Measurements from ENCODE around the gene WDR53.

DNA sequence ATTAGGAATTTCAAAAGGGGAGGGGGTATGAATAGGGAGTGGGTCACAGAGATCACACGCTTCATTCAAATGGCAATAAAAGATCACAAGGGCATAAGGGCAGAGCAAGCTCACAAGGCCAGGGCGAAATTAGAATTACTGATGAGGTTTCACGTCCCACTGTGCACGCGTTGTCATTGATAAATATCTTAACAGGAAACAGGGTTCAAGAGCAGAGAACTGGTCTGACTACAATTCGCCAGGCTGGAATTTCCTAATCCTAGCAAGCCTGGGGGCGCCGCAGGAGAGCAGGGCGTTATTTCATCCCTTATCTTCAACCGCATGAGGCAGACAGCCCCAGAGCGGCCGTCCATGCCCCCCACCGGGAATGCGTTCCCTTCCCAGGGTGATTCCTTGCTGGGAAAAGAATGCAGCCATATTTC, 35.1 kb downstream of the WDR53 start:
- TF ChIP-seq CTCF (IDR thresholded peaks at IDR 0.05 in 8 of 11, conservative IDR thresholded peaks at IDR 0.05 in 3 of 11), result no peak
- no peak for TF ChIP-seq POLR2A (IDR thresholded peaks at IDR 0.05)

Measured in spleen (tissue), 7 donors.